ENCODE measurements around the gene PAFAH1B1.
"Not testable (repeated sequence)": the region's sequence is repeated elsewhere in the genome, so short reads cannot be mapped to it uniquely, and the experiment has no call there.

PAFAH1B1 gene

GRCh38 chr17:2564877-2565276, 28.6 kb upstream of the PAFAH1B1 start:
- intact Hi-C loops (cut with DNase I; ENCODE audit: low total_unique reads): no loop called here
- no peaks in the 10 kb centered on the region for H3K9me3 ChIP-seq
- no peaks in the 10 kb centered on the region for H3K4me1 ChIP-seq
- H3K27me3 ChIP-seq: peaks cover 0 to 7% of the 10 kb centered on the region in 2 donors
- H3K4me3 ChIP-seq: no peak overlapping the region
- no peak overlapping the region for H3K27ac ChIP-seq
- TF ChIP-seq CTCF (IDR thresholded peaks at IDR 0.05): no peak
- no peaks in the 10 kb centered on the region for H3K36me3 ChIP-seq
- DNase-seq: no peak

DNA sequence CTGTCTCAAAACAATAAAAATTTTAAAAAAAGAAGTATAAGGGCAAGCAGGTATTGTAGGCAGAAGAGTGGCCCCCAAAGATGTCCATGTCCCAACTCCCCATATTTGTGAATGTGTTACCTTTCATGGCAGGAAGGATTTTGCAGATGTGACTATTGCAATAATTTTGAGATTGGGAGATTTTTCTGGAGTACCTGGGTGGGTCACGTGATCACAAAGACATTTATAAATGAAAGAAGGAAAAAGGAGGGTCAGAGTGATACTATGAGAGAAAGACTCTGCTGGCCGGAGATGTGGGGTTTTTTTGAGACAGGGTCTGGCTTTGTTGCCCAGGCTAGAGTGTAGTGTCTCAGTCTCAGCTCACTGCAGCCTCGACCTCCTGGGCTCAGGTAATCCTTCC, 27.4 kb upstream of the PAFAH1B1 start:
- no peak for DNase-seq
- intact Hi-C loops (cut with DNase I; ENCODE audit: low total_unique reads): no loop called here
- no peak overlapping the region for H3K27ac ChIP-seq
- no peak for TF ChIP-seq CTCF (IDR thresholded peaks at IDR 0.05)
- H3K4me3 ChIP-seq: no peak overlapping the region
- H3K36me3 ChIP-seq: no peaks in the 10 kb centered on the region
- H3K27me3 ChIP-seq: peaks cover 0 to 7% of the 10 kb centered on the region in 2 donors
- H3K9me3 ChIP-seq: no peaks in the 10 kb centered on the region
- no peaks in the 10 kb centered on the region for H3K4me1 ChIP-seq

GRCh38 chr17:2571523-2572303, 21.7 kb upstream of the PAFAH1B1 start:
- no peak overlapping the region for H3K4me3 ChIP-seq
- no peak for DNase-seq
- no peak overlapping the region for H3K27ac ChIP-seq
- no peak for TF ChIP-seq CTCF (IDR thresholded peaks at IDR 0.05)
- no peaks in the 10 kb centered on the region for H3K9me3 ChIP-seq
- H3K27me3 ChIP-seq: peaks cover 0 to 12% of the 10 kb centered on the region in 2 donors
- no peaks in the 10 kb centered on the region for H3K4me1 ChIP-seq
- intact Hi-C loops (cut with DNase I; ENCODE audit: low total_unique reads): no loop called here
- H3K36me3 ChIP-seq: no peaks in the 10 kb centered on the region

- not testable (repeated sequence) for H3K4me3 ChIP-seq
Observed at GRCh38 chr17:2572304-2572609, 21.2 kb upstream of the PAFAH1B1 start.

DNA sequence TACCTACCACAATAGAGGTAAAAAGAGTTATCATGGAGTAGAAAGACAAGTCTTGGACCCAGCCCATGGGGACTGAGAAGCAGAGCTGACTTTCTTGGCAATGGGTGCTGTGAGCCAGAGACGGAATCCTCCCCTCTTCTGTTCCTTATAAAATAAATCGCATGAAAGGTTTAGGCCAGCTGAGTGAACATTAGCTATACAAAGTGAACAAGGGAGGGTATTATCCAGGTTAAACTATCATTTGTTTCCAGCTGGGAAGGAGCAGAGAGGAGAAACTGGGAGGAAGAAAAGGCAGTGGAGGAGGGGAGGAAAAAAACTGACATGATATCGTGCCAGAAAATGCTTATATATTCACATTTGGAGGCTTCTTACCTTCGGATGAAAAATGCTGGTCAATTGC, 13.3 kb upstream of the PAFAH1B1 start:
- Histone ChIP-seq H3K27me3 (peaks cover 0 to 19% of the 10 kb centered on the region in 2 donors), H3K4me3 (no peak overlapping the region), H3K36me3 (no peaks in the 10 kb centered on the region), H3K4me1 (no peaks in the 10 kb centered on the region), H3K27ac (no peak overlapping the region), H3K9me3 (no peaks in the 10 kb centered on the region)
- no peak for DNase-seq
- no peak for TF ChIP-seq CTCF (IDR thresholded peaks at IDR 0.05)
- intact Hi-C loops (cut with DNase I; ENCODE audit: low total_unique reads): no loop called here

More at GRCh38 chr17:2572304-2572609, 21.2 kb upstream of the PAFAH1B1 start:
- DNase-seq; H3K27ac ChIP-seq; H3K36me3 ChIP-seq; H3K9me3 ChIP-seq; H3K4me1 ChIP-seq; intact Hi-C loops (cut with DNase I; ENCODE audit: low total_unique reads): not testable (repeated sequence)
- H3K27me3 ChIP-seq: peaks cover 0 to 11% of the 10 kb centered on the region in 2 donors

GRCh38 chr17:2580661-2581060, 12.8 kb upstream of the PAFAH1B1 start:
- Histone ChIP-seq H3K4me3 (no peak overlapping the region), H3K27ac (no peak overlapping the region)
- DNase-seq: no peak

More at GRCh38 chr17:2580661-2581060, 12.8 kb upstream of the PAFAH1B1 start:
- no peak for TF ChIP-seq CTCF (IDR thresholded peaks at IDR 0.05)
- intact Hi-C loops (cut with DNase I; ENCODE audit: low total_unique reads): no loop called here
- H3K27me3 ChIP-seq: peaks cover 0 to 19% of the 10 kb centered on the region in 2 donors
- no peaks in the 10 kb centered on the region for H3K4me1 ChIP-seq
- H3K9me3 ChIP-seq: no peaks in the 10 kb centered on the region
- H3K36me3 ChIP-seq: no peaks in the 10 kb centered on the region
